ENCODE measurements around the gene TENM4.

Gene TENM4

DNA sequence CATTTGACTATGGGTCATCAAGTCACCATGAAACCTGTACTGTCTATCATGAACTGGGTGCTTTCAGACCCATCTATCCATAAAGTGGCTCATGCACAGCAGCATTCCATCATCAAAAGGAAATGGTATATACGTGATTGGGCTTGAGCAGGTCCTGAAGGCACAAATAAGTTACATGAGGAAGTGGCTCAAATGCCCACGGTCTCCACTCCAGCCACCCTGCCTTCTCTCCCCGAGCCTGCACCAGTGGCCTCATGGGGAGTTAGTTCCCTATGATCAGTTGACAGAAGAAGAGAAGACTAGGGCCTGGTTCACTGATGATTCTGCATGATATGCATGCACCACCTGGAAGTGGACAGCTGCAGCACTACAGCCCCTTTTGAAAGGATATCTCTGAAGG lies 312.5 kb downstream of the TENM4 start:
- DNase-seq (ENCODE audit: low spot score), result no peak

GRCh38 chr11:79122759-79123158 lies 318.1 kb downstream of the TENM4 start:
- no peak for DNase-seq (ENCODE audit: low spot score)

GRCh38 chr11:79121351-79121750 lies 319.5 kb downstream of the TENM4 start:
- peak; percentile 74 for DNase-seq (ENCODE audit: low spot score)

- DNase-seq (ENCODE audit: low spot score), result peak; percentile 100
Observed at GRCh38 chr11:79119491-79120284, 321.1 kb downstream of the TENM4 start.

GRCh38 chr11:79117488-79117887 lies 323.3 kb downstream of the TENM4 start:
- no peak for DNase-seq (ENCODE audit: low spot score)

- DNase-seq (ENCODE audit: low spot score), result no peak
Observed at GRCh38 chr11:79116600-79116999, 324.2 kb downstream of the TENM4 start.

- no peak for DNase-seq (ENCODE audit: low spot score)
Observed at GRCh38 chr11:79113054-79113690, 327.7 kb downstream of the TENM4 start.

GRCh38 chr11:79110796-79111195 lies 330.0 kb downstream of the TENM4 start:
- no peak for DNase-seq (ENCODE audit: low spot score)

GRCh38 chr11:79110321-79110720 lies 330.5 kb downstream of the TENM4 start:
- DNase-seq (ENCODE audit: low spot score), result no peak

GRCh38 chr11:79108851-79109250 lies 332.0 kb downstream of the TENM4 start:
- no peak for DNase-seq (ENCODE audit: low spot score)

DNA sequence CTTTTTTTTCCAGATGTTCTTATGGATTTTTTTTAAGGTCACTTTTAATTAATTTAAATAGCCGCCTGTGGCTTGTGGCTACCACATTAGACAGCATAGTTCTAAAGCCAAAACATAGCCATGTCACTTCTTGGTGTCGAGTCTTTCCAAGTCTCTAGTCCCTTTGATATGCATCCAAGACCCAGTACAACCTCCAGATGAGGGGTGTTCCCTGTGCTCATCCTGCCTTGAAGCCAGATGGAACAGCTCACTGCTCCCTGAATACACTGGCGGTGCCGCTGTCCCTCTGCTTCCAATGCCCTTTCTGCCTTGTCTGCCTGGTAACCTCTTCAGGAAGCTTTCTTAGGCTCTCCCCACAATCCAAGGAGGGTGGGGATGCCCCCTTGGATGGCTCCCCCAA lies 338.0 kb downstream of the TENM4 start:
- DNase-seq (ENCODE audit: low spot score), result no peak

DNA sequence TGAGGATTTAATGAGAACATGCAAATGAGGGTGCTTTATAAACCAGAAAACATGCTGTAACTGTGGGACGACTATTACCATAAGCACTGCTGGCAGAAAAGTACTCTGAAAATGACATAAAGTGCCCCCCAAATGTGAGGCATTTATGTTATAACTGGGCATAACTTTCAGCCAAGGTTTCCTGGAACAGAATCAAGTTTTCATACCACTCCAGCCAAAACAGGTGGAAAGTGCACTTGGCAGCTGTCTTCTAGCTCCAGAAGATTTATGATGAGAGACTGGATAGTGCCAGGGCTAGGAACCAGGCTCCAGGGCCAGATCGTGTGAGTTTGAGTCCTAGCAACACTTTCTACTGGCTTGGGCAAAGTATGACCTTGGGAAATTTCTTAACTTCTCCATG lies 339.2 kb downstream of the TENM4 start:
- no peak for DNase-seq (ENCODE audit: low spot score)

- peak; percentile 48 for DNase-seq (ENCODE audit: low spot score)
Observed at GRCh38 chr11:79100093-79100910, 340.5 kb downstream of the TENM4 start.

DNA sequence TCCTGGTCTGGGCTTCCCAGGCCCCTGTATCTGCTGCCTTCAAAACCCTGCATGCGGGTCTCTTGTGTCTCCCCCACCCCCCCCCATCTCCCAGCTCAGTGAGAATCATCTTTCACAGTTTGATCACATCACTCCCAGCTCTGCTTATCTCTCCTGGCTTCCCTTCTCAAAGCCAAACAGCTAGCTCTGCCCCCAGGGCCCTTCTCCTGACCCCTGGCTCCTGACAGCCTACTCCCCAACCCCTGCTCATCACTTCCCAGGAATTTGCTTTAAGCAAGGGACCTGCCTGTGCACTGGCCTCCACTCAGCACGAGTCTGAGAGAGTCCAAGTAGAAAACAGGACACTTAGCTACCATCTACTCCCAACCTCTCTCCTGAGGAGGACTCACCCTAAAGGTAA lies 342.7 kb downstream of the TENM4 start:
- peak; percentile 35 for DNase-seq (ENCODE audit: low spot score)

DNA sequence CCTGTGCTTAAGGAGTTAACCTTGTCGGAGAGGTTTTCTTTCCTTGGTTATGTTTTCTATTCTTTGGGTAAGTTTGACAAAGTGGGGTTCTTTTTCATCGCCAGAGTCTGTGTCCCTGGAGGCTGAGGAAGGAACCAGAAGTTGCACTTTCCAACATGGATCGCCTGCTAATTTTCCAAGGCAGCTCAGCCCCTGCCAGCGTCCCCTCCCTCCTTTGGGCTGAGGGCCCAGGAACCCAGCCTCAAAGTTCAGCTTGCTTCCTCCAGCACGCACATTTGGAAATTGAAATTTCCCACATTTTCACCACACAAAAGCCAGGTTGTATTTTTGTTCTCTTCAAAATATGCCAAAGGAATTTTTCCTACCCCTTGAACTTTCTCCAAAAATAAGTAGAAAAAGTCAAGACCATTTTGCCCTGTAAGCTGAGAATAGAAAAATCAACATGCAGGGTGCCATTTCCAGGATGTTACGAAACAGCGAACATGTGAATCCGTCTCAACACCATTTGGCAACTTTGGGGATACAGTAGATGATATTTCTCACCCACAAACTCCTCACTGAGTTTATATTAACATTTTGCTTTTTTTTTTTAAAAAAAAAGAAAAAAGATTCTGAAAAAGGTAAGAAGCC lies 343.5 kb downstream of the TENM4 start:
- no peak for DNase-seq (ENCODE audit: low spot score)

- DNase-seq (ENCODE audit: low spot score), result no peak
Observed at GRCh38 chr11:79095424-79095823, 345.4 kb downstream of the TENM4 start.

- DNase-seq (ENCODE audit: low spot score), result peak; percentile 61
Observed at GRCh38 chr11:79094616-79095015, 346.2 kb downstream of the TENM4 start.

- no peak for DNase-seq (ENCODE audit: low spot score)
Observed at GRCh38 chr11:79092791-79093353, 348.0 kb downstream of the TENM4 start.

- no peak for DNase-seq (ENCODE audit: low spot score)
Observed at GRCh38 chr11:79090191-79090705, 350.6 kb downstream of the TENM4 start.

DNA sequence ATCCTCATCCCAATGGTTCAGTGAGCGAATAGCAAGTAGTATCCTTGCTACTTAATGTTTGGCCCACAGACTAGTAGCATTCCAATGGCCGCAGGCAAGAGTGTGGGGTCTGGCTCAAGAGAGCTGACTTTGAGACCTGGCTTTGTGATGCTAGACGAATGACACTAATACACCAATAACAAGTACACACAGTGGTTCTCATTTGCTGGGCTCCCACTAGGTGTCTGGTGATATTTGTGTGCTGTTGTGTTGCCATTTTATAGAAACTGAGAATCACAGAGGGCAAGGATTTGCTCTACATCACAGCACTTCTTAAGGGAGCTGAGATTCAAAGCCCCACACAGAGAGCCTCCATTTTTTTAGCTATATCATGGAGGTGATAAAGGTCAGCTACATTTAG lies 351.2 kb downstream of the TENM4 start:
- no peak for DNase-seq (ENCODE audit: low spot score)

DNA sequence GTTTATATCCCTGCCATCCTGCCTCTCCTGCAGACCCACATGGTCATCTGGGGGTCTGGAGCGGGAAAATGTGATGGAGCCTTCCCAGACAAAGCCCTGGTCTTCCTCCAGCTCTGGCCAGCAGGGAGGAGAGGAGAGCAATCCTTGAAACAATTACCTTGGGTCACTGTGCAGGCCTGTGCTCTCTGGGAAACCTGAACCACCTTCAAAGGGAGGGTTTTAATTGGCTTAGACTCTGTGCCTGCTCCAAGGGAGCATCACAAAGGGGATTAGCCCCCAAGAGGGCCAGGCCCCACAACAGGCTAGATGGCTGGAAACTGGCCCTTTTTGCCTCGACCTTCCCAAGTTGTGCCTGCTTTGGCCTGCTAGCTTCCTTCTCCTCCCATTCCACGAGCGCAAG lies 351.9 kb downstream of the TENM4 start:
- DNase-seq (ENCODE audit: low spot score), result peak; percentile 79

Data from SK-N-DZ (cell line).